HepG2 (cell line): ENCODE data around the gene ALDH18A1. TPM values are rescaled to one million over a fixed set of nuclear protein-coding genes. Genes with fewer than 3 reads are reported as not detected.

Experiments
- ASH2L ChIP-seq: fragments of 300-600, 200-600 bp; sonication (generic); IDR thresholded peaks from 2 replicates; pipeline ENCODE4 v1.7.0; 2017; ENCODE audit warnings: low read depth, mild to moderate bottlenecking, moderate library complexity, mixed read lengths, low read length; ENCODE audit not compliant: insufficient read length
- BRCA1 ChIP-seq: sonication (generic); formaldehyde crosslinking; IDR thresholded peaks from 2 replicates; pipeline ENCODE4 v1.4.0; 2020; ENCODE audit warnings: missing genetic modification reagents
- CREM ChIP-seq, 2 experiments: sonication (generic) in 1 of 2; formaldehyde crosslinking in 1 of 2; IDR thresholded peaks; 2 replicates each; pipeline versions ENCODE4 v1.4.0 to v1.6.1; 2016 to 2020; ENCODE audit warnings: antibody characterized with exemption in 1 of 2, mild to moderate bottlenecking in 1 of 2, missing genetic modification reagents in 1 of 2
- FIP1L1 ChIP-seq: fragments of 200-400 bp; formaldehyde crosslinking; IDR thresholded peaks from 2 replicates; pipeline ENCODE4 v1.6.1; 2018; ENCODE audit warnings: low read depth, mild to moderate bottlenecking, low read length, moderate library complexity, borderline replicate concordance; ENCODE audit not compliant: insufficient read depth
- GATA4 ChIP-seq: sonication (generic); IDR thresholded peaks from 2 replicates; pipeline ENCODE4 v1.6.1; 2016; ENCODE audit warnings: antibody characterized with exemption, low read depth, borderline replicate concordance
- ISX ChIP-seq: sonication (generic); formaldehyde crosslinking; conservative IDR thresholded peaks from 2 replicates; pipeline ENCODE4 v1.5.0; 2020; ENCODE audit warnings: missing genetic modification reagents
- MED8 ChIP-seq: sonication (generic); formaldehyde crosslinking; IDR thresholded peaks from 2 replicates; pipeline ENCODE4 v1.8.1; 2023; ENCODE audit warnings: mild to moderate bottlenecking, missing genetic modification reagents; ENCODE audit not compliant: insufficient replicate concordance
- ONECUT2 ChIP-seq: sonication (generic); formaldehyde crosslinking; IDR thresholded peaks from 2 replicates; pipeline ENCODE4 v1.4.0; 2020; ENCODE audit warnings: missing genetic modification reagents
- PAWR ChIP-seq: sonication (generic); formaldehyde crosslinking; IDR thresholded peaks from 2 replicates; pipeline ENCODE4 v1.4.0; 2020; ENCODE audit warnings: missing genetic modification reagents, mild to moderate bottlenecking, borderline replicate concordance
- PAX8 ChIP-seq: sonication (generic); formaldehyde crosslinking; IDR thresholded peaks from 2 replicates; pipeline ENCODE4 v1.8.0; 2022; ENCODE audit warnings: mild to moderate bottlenecking, missing genetic modification reagents, borderline replicate concordance
- PHF20 ChIP-seq: sonication (generic); formaldehyde crosslinking; IDR thresholded peaks from 2 replicates; pipeline ENCODE4 v1.5.0; 2020; ENCODE audit warnings: mild to moderate bottlenecking, missing genetic modification reagents
- PHF5A ChIP-seq: IDR thresholded peaks from one replicate; pipeline ENCODE4 v1.6.1; 2018; ENCODE audit warnings: low read depth, missing genetic modification reagents; ENCODE audit not compliant: unreplicated experiment
- SRSF9 ChIP-seq: fragments of 200-400 bp; formaldehyde crosslinking; IDR thresholded peaks from 2 replicates; pipeline ENCODE4 v1.6.1; 2018; ENCODE audit warnings: borderline replicate concordance, mild to moderate bottlenecking, low read depth, low read length; ENCODE audit not compliant: insufficient read depth, poor library complexity, severe bottlenecking
- ZNF343 ChIP-seq: sonication (generic); formaldehyde crosslinking; IDR thresholded peaks from 2 replicates; pipeline ENCODE4 v1.4.0; 2020; ENCODE audit warnings: mild to moderate bottlenecking, missing genetic modification reagents
- ZNF382 ChIP-seq: sonication (generic); formaldehyde crosslinking; IDR thresholded peaks from 2 replicates; pipeline ENCODE4 v1.5.0; 2020; ENCODE audit warnings: missing genetic modification reagents, mild to moderate bottlenecking, borderline replicate concordance
- ZNF546 ChIP-seq: sonication (generic); formaldehyde crosslinking; conservative IDR thresholded peaks from 2 replicates; pipeline ENCODE4 v1.8.1; 2023; ENCODE audit warnings: mild to moderate bottlenecking, missing genetic modification reagents
- ZNF556 ChIP-seq: sonication (generic); formaldehyde crosslinking; IDR thresholded peaks from 2 replicates; pipeline ENCODE4 v1.4.0; 2020; ENCODE audit warnings: mild to moderate bottlenecking, missing genetic modification reagents, borderline replicate concordance
- ZNF616 ChIP-seq: sonication (generic); formaldehyde crosslinking; IDR thresholded peaks from 2 replicates; pipeline ENCODE4 v1.5.0; 2020; ENCODE audit warnings: low read depth, mild to moderate bottlenecking, missing genetic modification reagents
- ZNF670 ChIP-seq: sonication (generic); formaldehyde crosslinking; IDR thresholded peaks from 2 replicates; pipeline ENCODE4 v1.8.0; 2022; ENCODE audit warnings: mild to moderate bottlenecking, missing genetic modification reagents, borderline replicate concordance
- ZNF709 ChIP-seq: sonication (generic); formaldehyde crosslinking; IDR thresholded peaks from 2 replicates; pipeline ENCODE4 v1.5.0; 2020; ENCODE audit warnings: mild to moderate bottlenecking, missing genetic modification reagents
- ZSCAN5A ChIP-seq: sonication (generic); formaldehyde crosslinking; IDR thresholded peaks from 2 replicates; pipeline ENCODE4 v1.8.0; 2022; ENCODE audit warnings: mild to moderate bottlenecking, missing genetic modification reagents, borderline replicate concordance
- polyA plus RNA-seq, 8 experiments: library from polyadenylated mRNA; depleted of rRNA in 3 of 8; stranded (reverse) in 7 of 8; unstranded in 1 of 8; fragments of >200 nt; fragmentation: Illumina TruSeq in 4 of 8; extraction: Trizol in 4 of 8; gene quantifications; 2 replicates each; pipeline versions ENCODE4 v1.2.1 to v1.2.3, GENCODE V29; 2011 to 2016; ENCODE audit warnings: low read depth in 4 of 8, missing spikeins in 1 of 8, mixed read lengths in 1 of 8; ENCODE audit not compliant: insufficient read depth in 1 of 8
- total RNA-seq, 5 experiments: library from RNA; depleted of rRNA; stranded (reverse); fragments of >200 nt; fragmentation: Illumina TruSeq; extraction: Trizol; gene quantifications; 2 replicates each; pipeline ENCODE4 v1.2.3, GENCODE V29; 2016; ENCODE audit warnings: low read depth in 1 of 5
- TF ChIP-seq, protein P1 (sequence below): IDR thresholded peaks from 2 replicates; pipeline ENCODE4 v1.6.1; 2016; ENCODE audit warnings: mild to moderate bottlenecking
- TF ChIP-seq, protein P2 (sequence below): sonication (generic); formaldehyde crosslinking; IDR thresholded peaks from 2 replicates; pipeline ENCODE4 v1.9.0; 2022; ENCODE audit warnings: low read depth, missing genetic modification reagents
- TF ChIP-seq, protein P3 (sequence below): IDR thresholded peaks from 2 replicates; pipeline ENCODE4 v1.6.1; 2018; ENCODE audit warnings: missing genetic modification reagents

ALDH18A1 gene
- total and polyA plus RNA-seq, 2 of the 13 experiments (the other 11 are each of a cell fraction or from before 2014, with no cell fraction given), result 180 to 263 TPM

DNA sequence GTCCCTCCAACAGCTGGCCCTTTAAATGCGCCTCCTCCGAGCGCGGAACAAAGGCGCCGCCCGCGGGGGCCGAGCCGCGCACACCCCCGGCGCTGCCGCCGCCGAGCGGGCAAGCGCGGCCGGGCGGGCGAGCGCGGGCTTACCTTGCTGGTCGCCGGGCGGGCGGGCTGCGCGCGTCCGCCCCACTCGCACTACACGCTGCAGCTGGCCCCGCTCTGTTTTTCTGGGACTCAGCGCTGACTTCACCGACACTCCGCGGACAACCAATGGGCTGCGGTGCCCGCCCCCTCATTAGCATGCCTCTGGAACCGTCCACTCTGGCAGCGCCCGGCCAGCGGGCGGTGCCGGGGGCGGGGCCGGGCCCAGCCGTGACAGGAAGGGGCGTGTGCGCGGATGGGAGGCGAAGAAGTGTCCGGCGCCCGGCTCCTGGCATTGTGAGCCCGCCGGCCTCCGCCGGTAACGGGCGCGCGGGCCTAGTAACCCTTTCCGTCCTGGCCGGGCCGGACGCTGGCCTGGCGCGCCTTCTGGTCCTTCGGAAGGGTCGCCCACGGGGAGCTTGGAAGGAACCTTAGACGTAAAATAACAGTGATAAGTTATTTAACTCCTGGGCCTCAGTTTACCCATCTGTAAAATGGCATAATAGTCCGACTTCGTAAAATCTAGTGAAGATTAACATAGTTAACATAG lies 95.2 kb downstream of the ALDH18A1 start, which contains the start of gene SORBS1 (continued):
- TF ChIP-seq, protein P1, sequence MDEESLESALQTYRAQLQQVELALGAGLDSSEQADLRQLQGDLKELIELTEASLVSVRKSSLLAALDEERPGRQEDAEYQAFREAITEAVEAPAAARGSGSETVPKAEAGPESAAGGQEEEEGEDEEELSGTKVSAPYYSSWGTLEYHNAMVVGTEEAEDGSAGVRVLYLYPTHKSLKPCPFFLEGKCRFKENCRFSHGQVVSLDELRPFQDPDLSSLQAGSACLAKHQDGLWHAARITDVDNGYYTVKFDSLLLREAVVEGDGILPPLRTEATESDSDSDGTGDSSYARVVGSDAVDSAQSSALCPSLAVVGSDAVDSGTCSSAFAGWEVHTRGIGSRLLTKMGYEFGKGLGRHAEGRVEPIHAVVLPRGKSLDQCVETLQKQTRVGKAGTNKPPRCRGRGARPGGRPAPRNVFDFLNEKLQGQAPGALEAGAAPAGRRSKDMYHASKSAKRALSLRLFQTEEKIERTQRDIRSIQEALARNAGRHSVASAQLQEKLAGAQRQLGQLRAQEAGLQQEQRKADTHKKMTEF (CRISPR knock-in tag), result peak; percentile 61; the same call in 1 of the 2 replicates
- TF ChIP-seq PAX8 (CRISPR knock-in tag) (0 out of 2 replicates have a peak, but pooled peaks have one; percentile 70), FIP1L1 (no peak), BRCA1 (no peak), ZNF616 (CRISPR knock-in tag) (no peak), GATA4 (no peak; the same call in 1 of the 2 replicates), ZNF670 (CRISPR knock-in tag) (0 out of 2 replicates have a peak, but pooled peaks have one; percentile 69), PHF20 (CRISPR knock-in tag) (no peak), PHF5A (CRISPR knock-in tag) (peak; percentile 29), ZSCAN5A (no peak), ONECUT2 (no peak), ZNF556 (CRISPR knock-in tag) (no peak), ZNF709 (CRISPR knock-in tag) (no peak), ZNF546 (CRISPR knock-in tag) (no peak), MED8 (CRISPR knock-in tag) (no peak), ZNF343 (CRISPR knock-in tag) (no peak), ZNF382 (CRISPR knock-in tag) (no peak), PAWR (CRISPR knock-in tag) (no peak), SRSF9 (no peak), ISX (no peak), ASH2L (peak; percentile 35), CREM (IDR thresholded peaks at IDR 0.05) (no peak), CREM (CRISPR knock-in tag; IDR thresholded peaks at IDR 0.05) (no peak)
- TF ChIP-seq, protein P2, sequence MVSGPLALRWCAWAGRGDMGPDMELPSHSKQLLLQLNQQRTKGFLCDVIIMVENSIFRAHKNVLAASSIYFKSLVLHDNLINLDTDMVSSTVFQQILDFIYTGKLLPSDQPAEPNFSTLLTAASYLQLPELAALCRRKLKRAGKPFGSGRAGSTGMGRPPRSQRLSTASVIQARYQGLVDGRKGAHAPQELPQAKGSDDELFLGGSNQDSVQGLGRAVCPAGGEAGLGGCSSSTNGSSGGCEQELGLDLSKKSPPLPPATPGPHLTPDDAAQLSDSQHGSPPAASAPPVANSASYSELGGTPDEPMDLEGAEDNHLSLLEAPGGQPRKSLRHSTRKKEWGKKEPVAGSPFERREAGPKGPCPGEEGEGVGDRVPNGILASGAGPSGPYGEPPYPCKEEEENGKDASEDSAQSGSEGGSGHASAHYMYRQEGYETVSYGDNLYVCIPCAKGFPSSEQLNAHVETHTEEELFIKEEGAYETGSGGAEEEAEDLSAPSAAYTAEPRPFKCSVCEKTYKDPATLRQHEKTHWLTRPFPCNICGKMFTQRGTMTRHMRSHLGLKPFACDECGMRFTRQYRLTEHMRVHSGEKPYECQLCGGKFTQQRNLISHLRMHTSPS (CRISPR knock-in tag), result no peak
- TF ChIP-seq, protein P3, sequence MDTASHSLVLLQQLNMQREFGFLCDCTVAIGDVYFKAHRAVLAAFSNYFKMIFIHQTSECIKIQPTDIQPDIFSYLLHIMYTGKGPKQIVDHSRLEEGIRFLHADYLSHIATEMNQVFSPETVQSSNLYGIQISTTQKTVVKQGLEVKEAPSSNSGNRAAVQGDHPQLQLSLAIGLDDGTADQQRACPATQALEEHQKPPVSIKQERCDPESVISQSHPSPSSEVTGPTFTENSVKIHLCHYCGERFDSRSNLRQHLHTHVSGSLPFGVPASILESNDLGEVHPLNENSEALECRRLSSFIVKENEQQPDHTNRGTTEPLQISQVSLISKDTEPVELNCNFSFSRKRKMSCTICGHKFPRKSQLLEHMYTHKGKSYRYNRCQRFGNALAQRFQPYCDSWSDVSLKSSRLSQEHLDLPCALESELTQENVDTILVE (CRISPR knock-in tag), result no peak
